ENCODE measurements around the gene RBM10.

Gene RBM10

GRCh38 chrX:47232197-47232802 is 87.3 kb downstream of the RBM10 start:
- no peaks in the 10 kb centered on the region for H4K20me1 ChIP-seq (ENCODE audit: low read depth, low read length)
- no peak overlapping the region for H2AFZ ChIP-seq (ENCODE audit: low read depth, low read length, severe bottlenecking)
- peak overlapping the region; percentile 84 for H3K4me3 ChIP-seq (ENCODE audit: insufficient read depth, low read length, poor library complexity, severe bottlenecking)
- H3K9me2 ChIP-seq (replicated peaks; ENCODE audit: insufficient read depth, low read length) = no peaks in the 10 kb centered on the region
- H3K9me3 ChIP-seq (ENCODE audit: insufficient read depth, low read length) = no peaks in the 10 kb centered on the region
- TF ChIP-seq CTCF (IDR thresholded peaks at IDR 0.05; ENCODE audit: insufficient read depth, low read length, poor library complexity, severe bottlenecking) (no peak), EZH2phosphoT487 (conservative IDR thresholded peaks at IDR 0.05; ENCODE audit: low read length) (no peak)
- H3K36me3 ChIP-seq (ENCODE audit: low read length) = no peaks in the 10 kb centered on the region
- peak overlapping the region; percentile 88 for H3K27ac ChIP-seq (ENCODE audit: low read depth, low read length)
- H3K27me3 ChIP-seq (ENCODE audit: low read length) = no peaks in the 10 kb centered on the region
- peak overlapping the region; percentile 73 for H3K9ac ChIP-seq (ENCODE audit: low read length)
- peak overlapping the region; percentile 59 for H3K4me2 ChIP-seq (ENCODE audit: low read depth, low read length, poor library complexity, severe bottlenecking)
- H3F3A ChIP-seq (ENCODE audit: insufficient read depth) = peaks cover 19% of the 10 kb centered on the region
- peaks cover 35% of the 10 kb centered on the region for H3K79me2 ChIP-seq (ENCODE audit: insufficient read depth, low read length)

GRCh38 chrX:47232803-47233332 is 87.8 kb downstream of the RBM10 start, which contains the start of gene USP11:
Gene USP11, plus strand, starts transcription at chrX:47233009. Its CDS starts 35 bp downstream, at chrX:47233044.
- Histone ChIP-seq H3F3A (ENCODE audit: insufficient read depth) (peaks cover 14% of the 10 kb centered on the region), H3K27me3 (ENCODE audit: low read length) (no peaks in the 10 kb centered on the region), H4K20me1 (ENCODE audit: low read depth, low read length) (no peaks in the 10 kb centered on the region), H3K9me3 (ENCODE audit: insufficient read depth, low read length) (no peaks in the 10 kb centered on the region), H3K36me3 (ENCODE audit: low read length) (no peaks in the 10 kb centered on the region), H3K9me2 (replicated peaks; ENCODE audit: insufficient read depth, low read length) (no peaks in the 10 kb centered on the region), H3K79me2 (ENCODE audit: insufficient read depth, low read length) (peaks cover 41% of the 10 kb centered on the region), H3K4me3 (ENCODE audit: insufficient read depth, low read length, poor library complexity, severe bottlenecking) (peak within 1 kb of the TSS; percentile 84), H3K9ac (ENCODE audit: low read length) (peak within 1 kb of the TSS; percentile 73), H3K27ac (ENCODE audit: low read depth, low read length) (peak within 1 kb of the TSS; percentile 88), H3K4me2 (ENCODE audit: low read depth, low read length, poor library complexity, severe bottlenecking) (peak within 1 kb of the TSS; percentile 97), H2AFZ (ENCODE audit: low read depth, low read length, severe bottlenecking) (no peak within 1 kb of the TSS)
- TF ChIP-seq CTCF (IDR thresholded peaks at IDR 0.05; ENCODE audit: insufficient read depth, low read length, poor library complexity, severe bottlenecking) (no peak), EZH2phosphoT487 (conservative IDR thresholded peaks at IDR 0.05; ENCODE audit: low read length) (no peak)

GRCh38 chrX:47233333-47234113 is 88.5 kb downstream of the RBM10 start:
- TF ChIP-seq CTCF (IDR thresholded peaks at IDR 0.05; ENCODE audit: insufficient read depth, low read length, poor library complexity, severe bottlenecking) (no peak), EZH2phosphoT487 (conservative IDR thresholded peaks at IDR 0.05; ENCODE audit: low read length) (no peak)
- Histone ChIP-seq H3K9me2 (replicated peaks; ENCODE audit: insufficient read depth, low read length) (no peaks in the 10 kb centered on the region), H3K36me3 (ENCODE audit: low read length) (no peaks in the 10 kb centered on the region), H3K4me3 (ENCODE audit: insufficient read depth, low read length, poor library complexity, severe bottlenecking) (peak overlapping the region; percentile 84), H3K9ac (ENCODE audit: low read length) (peak overlapping the region; percentile 73), H3K27me3 (ENCODE audit: low read length) (no peaks in the 10 kb centered on the region), H3K9me3 (ENCODE audit: insufficient read depth, low read length) (no peaks in the 10 kb centered on the region), H3K27ac (ENCODE audit: low read depth, low read length) (peak overlapping the region; percentile 88), H3K4me2 (ENCODE audit: low read depth, low read length, poor library complexity, severe bottlenecking) (peak overlapping the region; percentile 97), H2AFZ (ENCODE audit: low read depth, low read length, severe bottlenecking) (no peak overlapping the region), H3K79me2 (ENCODE audit: insufficient read depth, low read length) (peaks cover 42% of the 10 kb centered on the region), H4K20me1 (ENCODE audit: low read depth, low read length) (no peaks in the 10 kb centered on the region), H3F3A (ENCODE audit: insufficient read depth) (peaks cover 14% of the 10 kb centered on the region)

Data from SU-DHL-6 (cell line).